Upper lobe of left lung (tissue), 4 donors: ENCODE measurements around the gene SMIM29.

Source experiments
- POLR2A ChIP-seq, 4 donors: fragments of 450-650 bp; IDR thresholded peaks; one replicate each; pipeline ENCODE4 v1.5.1; 2016 to 2017; ENCODE audit warnings: antibody characterized with exemption in 4 of 4, mild to moderate bottlenecking in 2 of 4
- POLR2AphosphoS5 ChIP-seq, 2 donors: sonication (generic); formaldehyde crosslinking; IDR thresholded peaks; one replicate each; pipeline ENCODE4 v1.5.1; 2017; ENCODE audit warnings: antibody characterized with exemption in 2 of 2
- TF ChIP-seq, protein P1 (sequence below), 6 experiments: fragments of 450-650 bp in 4 of 6; fragments of 200-600 bp in 2 of 6; sonication (generic) in 2 of 6; IDR thresholded peaks; one replicate each; pipeline ENCODE4 v1.5.1; 2016 to 2019; ENCODE audit warnings: antibody characterized with exemption in 6 of 6

DNA sequence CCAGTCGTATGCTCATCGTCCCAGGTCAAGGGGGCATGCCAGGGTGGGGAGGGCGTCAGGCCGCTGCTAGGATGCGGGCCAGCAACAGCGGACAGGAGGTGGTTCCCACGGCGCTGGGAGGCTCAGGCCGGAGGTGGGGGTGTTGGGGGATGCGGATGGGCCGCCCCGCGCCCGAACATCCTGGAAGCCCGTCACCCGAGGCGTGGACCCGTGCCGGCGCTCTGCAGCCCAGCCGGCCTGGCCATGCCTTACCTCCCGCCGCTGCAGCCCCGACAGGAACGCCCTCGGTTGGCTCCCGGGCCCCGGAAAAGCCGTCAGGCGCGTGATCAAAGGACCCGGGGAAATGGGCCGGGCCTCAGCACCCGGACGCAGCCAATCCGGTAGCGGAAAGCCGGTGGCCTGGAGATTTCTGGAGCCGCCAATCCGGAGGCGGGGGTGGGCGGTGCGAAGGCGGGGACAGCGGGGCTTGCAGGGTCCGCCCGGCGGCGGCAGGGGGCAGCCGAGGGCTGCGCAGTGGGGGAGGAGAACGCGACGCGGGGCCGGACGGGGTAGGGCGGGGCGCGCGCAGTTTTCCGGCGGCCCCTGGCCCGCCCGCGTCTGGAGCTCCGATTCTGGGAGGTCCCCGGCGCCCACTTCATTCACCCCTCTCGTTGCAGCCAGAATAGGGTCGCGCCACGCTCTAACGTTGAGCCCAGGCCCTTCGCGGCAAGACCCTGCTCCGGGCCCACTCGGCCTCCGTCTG lies at the start of gene SMIM29:
- TF ChIP-seq, protein P1, sequence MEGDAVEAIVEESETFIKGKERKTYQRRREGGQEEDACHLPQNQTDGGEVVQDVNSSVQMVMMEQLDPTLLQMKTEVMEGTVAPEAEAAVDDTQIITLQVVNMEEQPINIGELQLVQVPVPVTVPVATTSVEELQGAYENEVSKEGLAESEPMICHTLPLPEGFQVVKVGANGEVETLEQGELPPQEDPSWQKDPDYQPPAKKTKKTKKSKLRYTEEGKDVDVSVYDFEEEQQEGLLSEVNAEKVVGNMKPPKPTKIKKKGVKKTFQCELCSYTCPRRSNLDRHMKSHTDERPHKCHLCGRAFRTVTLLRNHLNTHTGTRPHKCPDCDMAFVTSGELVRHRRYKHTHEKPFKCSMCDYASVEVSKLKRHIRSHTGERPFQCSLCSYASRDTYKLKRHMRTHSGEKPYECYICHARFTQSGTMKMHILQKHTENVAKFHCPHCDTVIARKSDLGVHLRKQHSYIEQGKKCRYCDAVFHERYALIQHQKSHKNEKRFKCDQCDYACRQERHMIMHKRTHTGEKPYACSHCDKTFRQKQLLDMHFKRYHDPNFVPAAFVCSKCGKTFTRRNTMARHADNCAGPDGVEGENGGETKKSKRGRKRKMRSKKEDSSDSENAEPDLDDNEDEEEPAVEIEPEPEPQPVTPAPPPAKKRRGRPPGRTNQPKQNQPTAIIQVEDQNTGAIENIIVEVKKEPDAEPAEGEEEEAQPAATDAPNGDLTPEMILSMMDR (IDR thresholded peaks at IDR 0.05): peak; percentile 91 to 100 (median 98)
- TF ChIP-seq POLR2A (IDR thresholded peaks at IDR 0.05): peak in 3 of 4 donors; percentile 64 to 90 (median 71)
- peak; percentile 81 to 89 for TF ChIP-seq POLR2AphosphoS5 (IDR thresholded peaks at IDR 0.05)
